AG09309 (cell line): ENCODE measurements around the gene LARGE1.

ENCODE experiments used
- DNase-seq: peaks from one replicate; pipeline ENCODE4 v3.0.0-alpha.2; 2010; ENCODE audit warnings: low read depth
- H3K4me3 ChIP-seq: 2 replicates; pipeline ENCODE4 v1.5.1; 2011; ENCODE audit warnings: mild to moderate bottlenecking, low read depth, low read length, moderate library complexity; ENCODE audit not compliant: control insufficient read depth
- CTCF ChIP-seq: IDR thresholded peaks from 2 replicates; pipeline ENCODE4 v1.5.1; 2011; ENCODE audit warnings: mild to moderate bottlenecking, low read depth, low read length, inconsistent platforms; ENCODE audit not compliant: insufficient read depth, control insufficient read depth; ENCODE audit errors: missing control alignments

Gene LARGE1

DNA sequence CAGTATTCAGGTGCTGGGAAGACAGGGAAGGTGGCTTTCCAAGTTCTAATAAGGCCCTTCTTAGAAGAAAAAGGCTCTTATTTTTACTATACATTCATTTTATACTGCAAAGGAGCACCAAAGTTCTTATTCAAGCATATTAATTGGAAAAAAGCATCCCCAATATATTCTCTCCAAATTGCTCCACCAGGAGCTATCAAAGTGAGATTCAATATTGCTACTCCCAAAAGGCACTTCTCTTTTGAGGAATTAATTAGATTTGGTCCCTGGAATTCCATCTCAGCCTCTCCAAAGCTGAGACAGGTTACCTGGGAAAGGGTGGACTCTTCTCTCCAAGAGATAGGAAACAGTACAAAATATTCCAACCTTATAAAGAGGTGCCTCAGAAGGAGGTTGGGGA, 134.1 kb downstream of the LARGE1 start:
- no peak for TF ChIP-seq CTCF
- no peak for DNase-seq
- H3K4me3 ChIP-seq = no peak overlapping the region

- H3K4me3 ChIP-seq = no peak overlapping the region
- no peak for TF ChIP-seq CTCF
- peak; percentile 39 for DNase-seq
Observed at GRCh38 chr22:33785283-33785968, 134.8 kb downstream of the LARGE1 start.

GRCh38 chr22:33781411-33781810, 138.9 kb downstream of the LARGE1 start:
- DNase-seq = no peak
- TF ChIP-seq CTCF = no peak
- no peak overlapping the region for H3K4me3 ChIP-seq

DNA sequence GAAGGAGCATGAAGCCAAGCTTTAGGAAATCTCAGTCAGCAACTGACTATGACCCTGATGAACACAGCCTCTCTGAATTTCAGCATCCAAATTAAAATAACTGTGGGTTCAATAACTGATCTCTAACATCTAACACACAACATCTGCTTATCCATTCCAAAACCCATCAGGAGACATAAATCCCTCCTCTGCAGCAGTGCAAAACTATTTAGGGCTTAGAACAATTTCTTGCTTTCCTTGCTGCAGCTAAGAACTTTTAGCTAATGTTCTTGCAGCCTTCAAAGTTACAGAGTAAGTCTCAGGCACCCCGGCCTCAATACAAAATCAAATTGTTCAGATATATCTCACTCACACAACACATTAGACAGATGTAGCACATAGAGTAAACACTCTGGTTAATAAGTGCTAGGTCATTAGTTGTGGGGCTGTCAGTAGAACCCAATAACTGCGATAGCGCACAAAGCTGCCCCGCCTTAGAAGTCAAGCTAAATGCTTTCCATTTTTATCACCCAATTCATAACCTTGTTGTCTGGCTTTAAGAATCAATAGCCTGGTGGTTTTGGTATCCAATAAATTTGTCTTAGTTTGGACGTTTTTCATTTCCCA, 139.6 kb downstream of the LARGE1 start:
- H3K4me3 ChIP-seq = no peak overlapping the region
- TF ChIP-seq CTCF = no peak
- DNase-seq = no peak

DNA sequence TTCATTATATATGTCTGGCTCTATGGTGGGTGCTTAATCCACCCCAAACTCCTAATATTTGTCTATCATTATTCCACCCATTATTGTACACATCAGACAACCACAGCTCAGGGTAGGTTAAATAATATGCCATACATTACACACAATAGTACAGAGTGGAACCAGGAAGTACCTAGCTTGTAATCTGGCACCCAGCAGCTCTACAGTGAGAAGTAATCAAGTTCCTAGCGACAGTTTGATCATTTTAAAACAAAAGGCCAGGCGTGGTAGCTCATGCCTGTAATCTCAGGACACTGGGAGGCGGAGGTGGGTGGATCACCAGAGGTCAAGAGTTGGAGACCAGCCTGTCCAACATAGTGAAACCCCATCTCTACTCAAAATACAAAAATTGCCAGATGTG, 141.0 kb downstream of the LARGE1 start:
- no peak for TF ChIP-seq CTCF
- DNase-seq = no peak

DNA sequence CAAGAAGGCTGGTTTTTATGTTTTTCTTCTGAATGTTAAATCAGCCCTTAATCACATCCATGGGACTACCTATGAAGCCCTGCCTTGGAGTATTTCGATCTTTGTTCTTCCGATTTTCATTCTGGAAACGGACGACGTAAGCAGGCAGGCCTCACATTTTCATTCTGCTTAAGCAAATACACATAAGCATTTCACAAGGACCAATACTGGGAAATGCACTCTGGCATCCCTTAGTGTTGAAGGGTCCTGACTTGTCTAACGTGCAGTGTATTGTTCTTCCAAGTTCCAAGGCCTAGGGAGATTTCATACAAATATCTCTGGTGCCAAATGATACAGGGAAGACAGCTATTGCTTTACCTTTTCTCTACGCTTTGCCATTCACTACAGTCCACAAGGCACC, 143.8 kb downstream of the LARGE1 start:
- TF ChIP-seq CTCF = no peak
- no peak overlapping the region for H3K4me3 ChIP-seq
- no peak for DNase-seq

More for the DNA sequence above, 141.0 kb downstream of the LARGE1 start:
- no peak overlapping the region for H3K4me3 ChIP-seq
